HepG2 (cell line): ENCODE results near the gene ZNF112. TPM values are rescaled to one million over a fixed set of nuclear protein-coding genes. Genes with fewer than 3 reads are reported as not detected.

Source experiments
- ATRX ChIP-seq: sonication (generic); formaldehyde crosslinking; IDR thresholded peaks from 2 replicates; pipeline ENCODE4 v1.4.0; 2020; ENCODE audit warnings: missing genetic modification reagents, borderline replicate concordance
- HOXA5 ChIP-seq: sonication (generic); formaldehyde crosslinking; IDR thresholded peaks from 2 replicates; pipeline ENCODE4 v1.4.0; 2020; ENCODE audit warnings: missing genetic modification reagents
- KLF15 ChIP-seq: sonication (generic); formaldehyde crosslinking; IDR thresholded peaks from 2 replicates; pipeline ENCODE4 v1.8.1; 2023; ENCODE audit warnings: borderline replicate concordance, mild to moderate bottlenecking, inconsistent platforms, missing genetic modification reagents, mixed read lengths
- NR2C2 ChIP-seq: sonication (generic); formaldehyde crosslinking; IDR thresholded peaks from 2 replicates; pipeline ENCODE4 v1.4.0; 2020; ENCODE audit warnings: missing genetic modification reagents, mild to moderate bottlenecking, moderate library complexity, borderline replicate concordance
- POLR2AphosphoS5 ChIP-seq: IDR thresholded peaks from 2 replicates; pipeline ENCODE4 v1.6.1; 2012; ENCODE audit warnings: low read depth, low read length
- TEAD3 ChIP-seq: optimal IDR thresholded peaks from 2 replicates; pipeline ENCODE3; 2016; ENCODE audit warnings: borderline replicate concordance
- ZFAT ChIP-seq: sonication (generic); formaldehyde crosslinking; conservative IDR thresholded peaks from 2 replicates; pipeline ENCODE4 v1.8.1; 2023; ENCODE audit warnings: missing genetic modification reagents, inconsistent platforms
- ZFY ChIP-seq: sonication (generic); formaldehyde crosslinking; IDR thresholded peaks from 2 replicates; pipeline ENCODE4 v1.4.0; 2020; ENCODE audit warnings: missing genetic modification reagents
- ZNF331 ChIP-seq: sonication (generic); formaldehyde crosslinking; IDR thresholded peaks from 2 replicates; pipeline ENCODE4 v1.4.0; 2020; ENCODE audit warnings: missing genetic modification reagents
- ZNF367 ChIP-seq: sonication (generic); formaldehyde crosslinking; IDR thresholded peaks from 2 replicates; pipeline ENCODE4 v1.4.0; 2020; ENCODE audit warnings: missing genetic modification reagents, borderline replicate concordance
- ZNF468 ChIP-seq: sonication (generic); formaldehyde crosslinking; IDR thresholded peaks from 2 replicates; pipeline ENCODE4 v1.8.0; 2022; ENCODE audit warnings: mild to moderate bottlenecking, moderate library complexity, missing genetic modification reagents
- ZNF782 ChIP-seq: sonication (generic); formaldehyde crosslinking; IDR thresholded peaks from 2 replicates; pipeline ENCODE4 v1.4.0; 2020; ENCODE audit warnings: missing genetic modification reagents, mild to moderate bottlenecking, borderline replicate concordance
- polyA plus RNA-seq, 8 experiments: library from polyadenylated mRNA; depleted of rRNA in 3 of 8; stranded (reverse) in 7 of 8; unstranded in 1 of 8; fragments of >200 nt; fragmentation: Illumina TruSeq in 4 of 8; extraction: Trizol in 4 of 8; gene quantifications; 2 replicates each; pipeline versions ENCODE4 v1.2.1 to v1.2.3, GENCODE V29; 2011 to 2016; ENCODE audit warnings: low read depth in 4 of 8, missing spikeins in 1 of 8, mixed read lengths in 1 of 8; ENCODE audit not compliant: insufficient read depth in 1 of 8
- total RNA-seq, 5 experiments: library from RNA; depleted of rRNA; stranded (reverse); fragments of >200 nt; fragmentation: Illumina TruSeq; extraction: Trizol; gene quantifications; 2 replicates each; pipeline ENCODE4 v1.2.3, GENCODE V29; 2016; ENCODE audit warnings: low read depth in 1 of 5
- TF ChIP-seq, protein P1 (sequence below): sonication (generic); formaldehyde crosslinking; IDR thresholded peaks from 2 replicates; pipeline ENCODE4 v1.4.0; 2020; ENCODE audit warnings: mild to moderate bottlenecking, missing genetic modification reagents, borderline replicate concordance
- TF ChIP-seq, protein P2 (sequence below): sonication (generic); formaldehyde crosslinking; IDR thresholded peaks from 2 replicates; pipeline ENCODE4 v1.4.0; 2020; ENCODE audit warnings: missing genetic modification reagents, borderline replicate concordance
- TF ChIP-seq, protein P3 (sequence below), 2 experiments: sonication (generic) in 1 of 2; formaldehyde crosslinking in 1 of 2; IDR thresholded peaks; 2 replicates each; pipeline versions ENCODE4 v1.5.1 to v1.6.1; 2011 to 2020; ENCODE audit warnings: borderline replicate concordance in 1 of 2, low read depth in 1 of 2, low read length in 1 of 2, mild to moderate bottlenecking in 1 of 2, missing genetic modification reagents in 1 of 2, moderate library complexity in 1 of 2
- TF ChIP-seq, protein P4 (sequence below): sonication (generic); formaldehyde crosslinking; IDR thresholded peaks from 2 replicates; pipeline ENCODE4 v1.4.0; 2020; ENCODE audit warnings: missing genetic modification reagents

Gene ZNF112
- total and polyA plus RNA-seq, 2 of the 13 experiments (the other 11 are each of a cell fraction or from before 2014, with no cell fraction given), result 1.8 to 3.6 TPM

DNA sequence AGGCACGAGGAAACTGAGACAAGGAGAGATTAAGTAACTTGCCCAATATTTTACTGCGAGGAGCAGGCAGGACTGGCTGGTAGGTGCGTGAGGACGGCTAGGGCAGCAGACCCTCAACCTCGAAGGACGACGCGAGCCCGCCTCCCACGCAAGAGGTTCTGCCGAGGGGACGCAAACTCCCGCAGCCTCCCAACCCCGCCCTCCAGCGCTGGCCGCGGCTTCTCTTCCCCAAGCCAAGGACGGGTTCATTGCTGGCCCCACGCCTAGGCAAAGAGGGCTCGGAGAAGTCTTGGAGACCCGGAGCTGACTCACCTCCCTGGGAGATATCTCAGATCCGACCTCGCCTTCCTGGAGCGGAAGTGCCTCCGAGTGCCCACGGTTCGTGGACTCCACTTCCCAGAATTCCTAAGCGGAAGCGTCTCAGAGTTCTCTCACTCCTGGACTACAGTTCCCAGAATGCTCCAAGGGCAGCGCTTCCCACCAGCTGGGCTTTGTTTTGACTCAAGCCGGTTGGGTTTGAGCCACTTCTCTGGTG, 51.8 kb downstream of the ZNF112 start, which contains the start of gene ZNF235 (continued):
- TF ChIP-seq, protein P1, sequence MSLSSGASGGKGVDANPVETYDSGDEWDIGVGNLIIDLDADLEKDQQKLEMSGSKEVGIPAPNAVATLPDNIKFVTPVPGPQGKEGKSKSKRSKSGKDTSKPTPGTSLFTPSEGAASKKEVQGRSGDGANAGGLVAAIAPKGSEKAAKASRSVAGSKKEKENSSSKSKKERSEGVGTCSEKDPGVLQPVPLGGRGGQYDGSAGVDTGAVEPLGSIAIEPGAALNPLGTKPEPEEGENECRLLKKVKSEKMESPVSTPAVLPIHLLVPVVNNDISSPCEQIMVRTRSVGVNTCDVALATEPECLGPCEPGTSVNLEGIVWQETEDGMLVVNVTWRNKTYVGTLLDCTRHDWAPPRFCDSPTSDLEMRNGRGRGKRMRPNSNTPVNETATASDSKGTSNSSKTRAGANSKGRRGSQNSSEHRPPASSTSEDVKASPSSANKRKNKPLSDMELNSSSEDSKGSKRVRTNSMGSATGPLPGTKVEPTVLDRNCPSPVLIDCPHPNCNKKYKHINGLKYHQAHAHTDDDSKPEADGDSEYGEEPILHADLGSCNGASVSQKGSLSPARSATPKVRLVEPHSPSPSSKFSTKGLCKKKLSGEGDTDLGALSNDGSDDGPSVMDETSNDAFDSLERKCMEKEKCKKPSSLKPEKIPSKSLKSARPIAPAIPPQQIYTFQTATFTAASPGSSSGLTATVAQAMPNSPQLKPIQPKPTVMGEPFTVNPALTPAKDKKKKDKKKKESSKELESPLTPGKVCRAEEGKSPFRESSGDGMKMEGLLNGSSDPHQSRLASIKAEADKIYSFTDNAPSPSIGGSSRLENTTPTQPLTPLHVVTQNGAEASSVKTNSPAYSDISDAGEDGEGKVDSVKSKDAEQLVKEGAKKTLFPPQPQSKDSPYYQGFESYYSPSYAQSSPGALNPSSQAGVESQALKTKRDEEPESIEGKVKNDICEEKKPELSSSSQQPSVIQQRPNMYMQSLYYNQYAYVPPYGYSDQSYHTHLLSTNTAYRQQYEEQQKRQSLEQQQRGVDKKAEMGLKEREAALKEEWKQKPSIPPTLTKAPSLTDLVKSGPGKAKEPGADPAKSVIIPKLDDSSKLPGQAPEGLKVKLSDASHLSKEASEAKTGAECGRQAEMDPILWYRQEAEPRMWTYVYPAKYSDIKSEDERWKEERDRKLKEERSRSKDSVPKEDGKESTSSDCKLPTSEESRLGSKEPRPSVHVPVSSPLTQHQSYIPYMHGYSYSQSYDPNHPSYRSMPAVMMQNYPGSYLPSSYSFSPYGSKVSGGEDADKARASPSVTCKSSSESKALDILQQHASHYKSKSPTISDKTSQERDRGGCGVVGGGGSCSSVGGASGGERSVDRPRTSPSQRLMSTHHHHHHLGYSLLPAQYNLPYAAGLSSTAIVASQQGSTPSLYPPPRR, result no peak
- no peak for TF ChIP-seq KLF15 (CRISPR knock-in tag)
- TF ChIP-seq ZNF782 (CRISPR knock-in tag), result 0 out of 2 replicates have a peak, but pooled peaks have one; percentile 36
- TF ChIP-seq ZFY (CRISPR knock-in tag), result peak; percentile 66
- 0 out of 2 replicates have a peak, but pooled peaks have one; percentile 48 for TF ChIP-seq ZNF468 (CRISPR knock-in tag)
- TF ChIP-seq POLR2AphosphoS5, result peak; percentile 86
- peak; percentile 37 for TF ChIP-seq TEAD3 (CRISPR knock-in tag)
- 0 out of 2 replicates have a peak, but pooled peaks have one; percentile 26 for TF ChIP-seq ZFAT (CRISPR knock-in tag)
- TF ChIP-seq, protein P2, sequence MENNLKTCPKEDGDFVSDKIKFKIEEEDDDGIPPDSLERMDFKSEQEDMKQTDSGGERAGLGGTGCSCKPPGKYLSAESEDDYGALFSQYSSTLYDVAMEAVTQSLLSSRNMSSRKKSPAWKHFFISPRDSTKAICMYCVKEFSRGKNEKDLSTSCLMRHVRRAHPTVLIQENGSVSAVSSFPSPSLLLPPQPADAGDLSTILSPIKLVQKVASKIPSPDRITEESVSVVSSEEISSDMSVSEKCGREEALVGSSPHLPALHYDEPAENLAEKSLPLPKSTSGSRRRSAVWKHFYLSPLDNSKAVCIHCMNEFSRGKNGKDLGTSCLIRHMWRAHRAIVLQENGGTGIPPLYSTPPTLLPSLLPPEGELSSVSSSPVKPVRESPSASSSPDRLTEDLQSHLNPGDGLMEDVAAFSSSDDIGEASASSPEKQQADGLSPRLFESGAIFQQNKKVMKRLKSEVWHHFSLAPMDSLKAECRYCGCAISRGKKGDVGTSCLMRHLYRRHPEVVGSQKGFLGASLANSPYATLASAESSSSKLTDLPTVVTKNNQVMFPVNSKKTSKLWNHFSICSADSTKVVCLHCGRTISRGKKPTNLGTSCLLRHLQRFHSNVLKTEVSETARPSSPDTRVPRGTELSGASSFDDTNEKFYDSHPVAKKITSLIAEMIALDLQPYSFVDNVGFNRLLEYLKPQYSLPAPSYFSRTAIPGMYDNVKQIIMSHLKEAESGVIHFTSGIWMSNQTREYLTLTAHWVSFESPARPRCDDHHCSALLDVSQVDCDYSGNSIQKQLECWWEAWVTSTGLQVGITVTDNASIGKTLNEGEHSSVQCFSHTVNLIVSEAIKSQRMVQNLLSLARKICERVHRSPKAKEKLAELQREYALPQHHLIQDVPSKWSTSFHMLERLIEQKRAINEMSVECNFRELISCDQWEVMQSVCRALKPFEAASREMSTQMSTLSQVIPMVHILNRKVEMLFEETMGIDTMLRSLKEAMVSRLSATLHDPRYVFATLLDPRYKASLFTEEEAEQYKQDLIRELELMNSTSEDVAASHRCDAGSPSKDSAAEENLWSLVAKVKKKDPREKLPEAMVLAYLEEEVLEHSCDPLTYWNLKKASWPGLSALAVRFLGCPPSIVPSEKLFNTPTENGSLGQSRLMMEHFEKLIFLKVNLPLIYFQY (CRISPR knock-in tag), result peak; percentile 39; the same call in 1 of the 2 replicates
- peak; percentile 46; the same call in 1 of the 2 replicates for TF ChIP-seq ZNF331 (CRISPR knock-in tag)
- TF ChIP-seq, protein P3, sequence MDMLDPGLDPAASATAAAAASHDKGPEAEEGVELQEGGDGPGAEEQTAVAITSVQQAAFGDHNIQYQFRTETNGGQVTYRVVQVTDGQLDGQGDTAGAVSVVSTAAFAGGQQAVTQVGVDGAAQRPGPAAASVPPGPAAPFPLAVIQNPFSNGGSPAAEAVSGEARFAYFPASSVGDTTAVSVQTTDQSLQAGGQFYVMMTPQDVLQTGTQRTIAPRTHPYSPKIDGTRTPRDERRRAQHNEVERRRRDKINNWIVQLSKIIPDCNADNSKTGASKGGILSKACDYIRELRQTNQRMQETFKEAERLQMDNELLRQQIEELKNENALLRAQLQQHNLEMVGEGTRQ (IDR thresholded peaks at IDR 0.05; ENCODE audit: low read depth, low read length), result no peak
- TF ChIP-seq, protein P3 (CRISPR knock-in tag; IDR thresholded peaks at IDR 0.05; ENCODE audit: borderline replicate concordance), result no peak
- TF ChIP-seq, protein P4, sequence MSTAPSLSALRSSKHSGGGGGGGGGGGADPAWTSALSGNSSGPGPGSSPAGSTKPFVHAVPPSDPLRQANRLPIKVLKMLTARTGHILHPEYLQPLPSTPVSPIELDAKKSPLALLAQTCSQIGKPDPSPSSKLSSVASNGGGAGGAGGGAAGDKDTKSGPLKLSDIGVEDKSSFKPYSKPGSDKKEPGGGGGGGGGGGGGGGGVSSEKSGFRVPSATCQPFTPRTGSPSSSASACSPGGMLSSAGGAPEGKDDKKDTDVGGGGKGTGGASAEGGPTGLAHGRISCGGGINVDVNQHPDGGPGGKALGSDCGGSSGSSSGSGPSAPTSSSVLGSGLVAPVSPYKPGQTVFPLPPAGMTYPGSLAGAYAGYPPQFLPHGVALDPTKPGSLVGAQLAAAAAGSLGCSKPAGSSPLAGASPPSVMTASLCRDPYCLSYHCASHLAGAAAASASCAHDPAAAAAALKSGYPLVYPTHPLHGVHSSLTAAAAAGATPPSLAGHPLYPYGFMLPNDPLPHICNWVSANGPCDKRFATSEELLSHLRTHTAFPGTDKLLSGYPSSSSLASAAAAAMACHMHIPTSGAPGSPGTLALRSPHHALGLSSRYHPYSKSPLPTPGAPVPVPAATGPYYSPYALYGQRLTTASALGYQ (CRISPR knock-in tag), result no peak
- TF ChIP-seq ZNF367 (CRISPR knock-in tag), result no peak
- TF ChIP-seq NR2C2 (CRISPR knock-in tag), result peak; percentile 90
- TF ChIP-seq ATRX, result no peak
- TF ChIP-seq HOXA5 (CRISPR knock-in tag), result 0 out of 2 replicates have a peak, but pooled peaks have one; percentile 41
